ENCODE measurements around the gene TMC4. TPM values are rescaled to one million over a fixed set of nuclear protein-coding genes. Genes with fewer than 3 reads are reported as not detected.

TMC4 gene
- total RNA-seq, 3 donors from 2014 or later = 107 to 276 (median 178) TPM

DNA sequence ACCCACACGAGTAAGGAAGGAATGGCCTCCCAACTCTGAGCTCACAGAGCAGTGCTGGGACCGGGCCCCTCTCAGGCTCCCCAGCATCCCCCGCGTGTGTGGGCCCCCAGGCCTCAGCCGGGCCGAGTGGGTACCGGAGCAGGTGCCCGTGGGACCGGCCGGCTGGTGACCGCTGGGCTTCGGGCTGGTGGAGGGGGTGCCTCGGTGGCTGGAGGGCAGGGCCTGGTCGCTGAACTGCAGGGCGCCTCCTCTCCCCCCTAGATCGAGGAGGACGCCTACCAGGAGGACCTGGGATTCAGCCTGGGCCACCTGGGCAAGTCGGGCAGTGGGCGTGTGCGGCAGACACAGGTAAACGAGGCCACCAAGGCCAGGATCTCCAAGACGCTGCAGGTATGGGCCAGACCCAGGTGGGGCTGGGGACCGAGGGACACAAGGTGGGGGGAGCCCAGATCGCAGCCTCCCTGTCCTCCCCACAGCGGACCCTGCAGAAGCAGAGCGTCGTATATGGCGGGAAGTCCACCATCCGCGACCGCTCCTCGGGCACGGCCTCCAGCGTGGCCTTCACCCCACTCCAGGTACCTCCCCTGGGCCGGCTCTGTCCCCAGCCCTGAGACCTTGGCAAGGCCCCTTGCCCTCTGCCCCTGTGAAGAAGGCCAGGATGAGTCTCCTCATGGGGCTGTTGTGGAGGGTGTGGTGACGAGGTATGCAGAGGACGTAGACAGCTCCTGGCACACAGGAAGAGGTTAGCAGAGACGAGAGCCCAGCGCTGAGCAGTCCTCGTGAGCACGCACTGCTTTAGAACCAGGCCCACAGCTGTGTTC is 44.0 kb downstream of the TMC4 start:
- Histone ChIP-seq H3K9me3 (no peaks in the 10 kb centered on the region), H3K4me1 (ENCODE audit: low read depth) (no peaks in the 10 kb centered on the region), H3K4me3 (no peak overlapping the region), H3K36me3 (ENCODE audit: low read depth) (peaks cover 8% of the 10 kb centered on the region)
- DNase-seq (no peak), ATAC-seq (no peak)
- TF ChIP-seq, protein P1, sequence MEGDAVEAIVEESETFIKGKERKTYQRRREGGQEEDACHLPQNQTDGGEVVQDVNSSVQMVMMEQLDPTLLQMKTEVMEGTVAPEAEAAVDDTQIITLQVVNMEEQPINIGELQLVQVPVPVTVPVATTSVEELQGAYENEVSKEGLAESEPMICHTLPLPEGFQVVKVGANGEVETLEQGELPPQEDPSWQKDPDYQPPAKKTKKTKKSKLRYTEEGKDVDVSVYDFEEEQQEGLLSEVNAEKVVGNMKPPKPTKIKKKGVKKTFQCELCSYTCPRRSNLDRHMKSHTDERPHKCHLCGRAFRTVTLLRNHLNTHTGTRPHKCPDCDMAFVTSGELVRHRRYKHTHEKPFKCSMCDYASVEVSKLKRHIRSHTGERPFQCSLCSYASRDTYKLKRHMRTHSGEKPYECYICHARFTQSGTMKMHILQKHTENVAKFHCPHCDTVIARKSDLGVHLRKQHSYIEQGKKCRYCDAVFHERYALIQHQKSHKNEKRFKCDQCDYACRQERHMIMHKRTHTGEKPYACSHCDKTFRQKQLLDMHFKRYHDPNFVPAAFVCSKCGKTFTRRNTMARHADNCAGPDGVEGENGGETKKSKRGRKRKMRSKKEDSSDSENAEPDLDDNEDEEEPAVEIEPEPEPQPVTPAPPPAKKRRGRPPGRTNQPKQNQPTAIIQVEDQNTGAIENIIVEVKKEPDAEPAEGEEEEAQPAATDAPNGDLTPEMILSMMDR (IDR thresholded peaks at IDR 0.05) = no peak
- intact Hi-C loops (cut with DNase I, micrococcal nuclease) = no loop called here

DNA sequence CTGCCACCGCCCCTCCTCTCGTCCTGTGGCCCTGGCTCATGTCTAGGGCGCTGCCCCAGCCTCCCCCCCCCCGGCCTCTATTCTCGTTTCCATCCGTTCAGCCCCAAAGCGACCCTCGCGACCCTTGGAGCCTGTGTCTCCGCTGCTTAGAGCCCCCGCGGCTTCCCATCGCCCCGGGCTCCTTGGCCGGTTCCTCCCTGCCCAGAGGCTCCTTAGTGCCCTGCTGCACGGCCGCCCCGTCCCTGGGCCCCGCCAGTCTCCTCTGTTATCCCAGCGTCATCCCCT is 44.6 kb downstream of the TMC4 start:
- H3K9me3 ChIP-seq = no peaks in the 10 kb centered on the region
- DNase-seq (no peak), ATAC-seq (no peak)
- no peak overlapping the region for H3K4me3 ChIP-seq
- H3K4me1 ChIP-seq (ENCODE audit: low read depth) = no peaks in the 10 kb centered on the region
- intact Hi-C loops (cut with DNase I, micrococcal nuclease) = no loop called here
- TF ChIP-seq, protein P1 (IDR thresholded peaks at IDR 0.05) = no peak
- H3K36me3 ChIP-seq (ENCODE audit: low read depth) = peaks cover 8% of the 10 kb centered on the region

DNA sequence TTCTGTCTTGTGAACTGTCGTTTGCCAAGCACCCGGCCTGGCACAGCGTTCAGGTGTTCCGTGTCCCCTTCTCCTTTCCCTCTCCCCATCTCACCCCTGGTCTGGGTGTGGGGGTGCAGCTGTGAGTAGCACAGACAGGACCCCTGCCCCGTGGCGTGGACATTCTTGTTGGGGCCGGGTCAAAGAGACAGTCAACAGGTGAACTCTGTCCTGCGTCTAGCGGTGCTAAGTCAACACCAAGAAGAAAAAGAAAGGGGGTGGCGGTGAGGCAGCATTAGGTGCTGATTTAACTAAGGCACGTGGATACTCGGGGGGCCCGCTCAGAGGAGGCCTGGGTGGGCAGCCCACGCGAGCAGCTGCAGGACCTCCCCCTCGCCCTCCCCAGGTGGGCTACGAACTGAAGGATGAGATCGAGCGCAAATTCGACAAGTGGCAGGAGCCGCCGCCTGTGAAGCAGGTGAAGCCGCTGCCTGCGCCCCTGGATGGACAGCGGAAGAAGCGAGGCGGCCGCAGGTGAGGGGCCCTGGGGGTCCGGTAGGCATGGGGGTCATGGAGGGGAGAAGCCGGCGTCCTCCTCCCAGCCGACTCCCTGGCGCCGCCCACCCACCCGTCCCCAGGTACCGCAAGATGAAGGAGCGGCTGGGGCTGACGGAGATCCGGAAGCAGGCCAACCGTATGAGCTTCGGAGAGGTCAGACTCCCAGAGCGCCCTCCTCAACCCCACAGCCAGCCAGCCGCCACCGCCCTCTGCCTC is 45.1 kb downstream of the TMC4 start:
- Histone ChIP-seq H3K9me3 (no peaks in the 10 kb centered on the region), H3K4me1 (ENCODE audit: low read depth) (no peaks in the 10 kb centered on the region), H3K36me3 (ENCODE audit: low read depth) (peaks cover 8% of the 10 kb centered on the region), H3K4me3 (no peak overlapping the region)
- TF ChIP-seq, protein P1 (IDR thresholded peaks at IDR 0.05) = no peak
- intact Hi-C loops (cut with DNase I, micrococcal nuclease) = no loop called here
- ATAC-seq (no peak), DNase-seq (no peak)

DNA sequence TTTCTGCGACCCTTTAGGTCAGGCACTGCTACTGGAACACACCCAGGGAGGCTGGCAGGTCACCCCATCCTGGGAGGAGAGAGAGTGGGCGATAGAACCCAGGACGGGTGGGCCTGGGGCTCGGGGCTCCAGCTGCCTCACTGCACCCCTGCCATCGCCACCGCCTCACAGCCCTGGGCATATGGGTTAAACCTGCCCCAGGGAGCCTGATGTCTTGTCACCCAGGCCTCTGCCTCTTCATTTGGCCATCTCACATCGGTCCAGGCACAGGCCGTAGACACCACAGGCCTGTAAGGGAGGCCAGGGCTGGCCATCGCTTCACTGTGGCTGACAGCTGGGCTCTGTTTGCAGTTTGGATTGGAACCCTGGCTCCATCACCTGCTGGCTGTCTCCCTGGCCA is 47.2 kb downstream of the TMC4 start:
- Histone ChIP-seq H3K4me1 (ENCODE audit: low read depth) (no peaks in the 10 kb centered on the region), H3K36me3 (ENCODE audit: low read depth) (peaks cover 8% of the 10 kb centered on the region), H3K9me3 (no peaks in the 10 kb centered on the region), H3K4me3 (no peak overlapping the region)
- TF ChIP-seq, protein P1 (IDR thresholded peaks at IDR 0.05) = no peak
- no peak for DNase-seq
- intact Hi-C loops (cut with DNase I, micrococcal nuclease) = no loop called here
- ATAC-seq = no peak

DNA sequence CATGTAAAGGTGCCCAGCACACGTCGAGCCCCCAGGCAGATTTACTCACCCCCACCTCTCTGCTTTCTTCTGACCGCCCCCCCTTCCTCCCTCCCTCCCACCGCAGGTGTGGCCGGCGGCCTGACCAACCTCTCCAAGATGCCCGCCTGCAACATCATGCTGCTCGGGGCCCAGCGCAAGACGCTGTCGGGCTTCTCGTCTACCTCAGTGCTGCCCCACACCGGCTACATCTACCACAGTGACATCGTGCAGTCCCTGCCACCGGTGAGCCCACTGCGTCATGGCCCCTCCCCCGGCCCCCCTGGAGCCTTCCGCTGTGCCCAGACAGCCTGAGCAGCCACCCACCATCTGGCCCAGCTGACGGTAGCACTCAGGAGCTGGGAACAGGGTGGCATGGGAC is 48.6 kb downstream of the TMC4 start:
- Histone ChIP-seq H3K9me3 (no peaks in the 10 kb centered on the region), H3K4me1 (ENCODE audit: low read depth) (no peaks in the 10 kb centered on the region), H3K36me3 (ENCODE audit: low read depth) (peaks cover 8% of the 10 kb centered on the region), H3K4me3 (no peak overlapping the region)
- intact Hi-C loops (cut with DNase I, micrococcal nuclease) = no loop called here
- DNase-seq (no peak), ATAC-seq (no peak)
- TF ChIP-seq, protein P1 (IDR thresholded peaks at IDR 0.05) = no peak
